Glomerular endothelial cell (primary cell): ENCODE results near the gene HLA-DQB1. TPM values are rescaled to one million over a fixed set of nuclear protein-coding genes. Genes with fewer than 3 reads are reported as not detected.
A peak's percentile ranks its signal among the peaks of the same experiment; 100 is the strongest.
"Not testable (repeated sequence)": the region's sequence is repeated elsewhere in the genome, so short reads cannot be mapped to it uniquely, and the experiment has no call there.

ENCODE experiments used
- DNase-seq: peaks from one replicate; pipeline ENCODE4 v3.0.0-alpha.2; 2011; ENCODE audit warnings: low read depth, low spot score; ENCODE audit errors: extremely low read depth
- total RNA-seq: library from RNA; depleted of rRNA; stranded (reverse); fragments of >200 nt; gene quantifications from 2 replicates; pipeline ENCODE4 v1.2.3, GENCODE V29; 2015

Gene HLA-DQB1
- total RNA-seq, 1 donor from 2014 or later: 1.1 TPM

GRCh38 chr6:32629793-32630192 lies 36.7 kb downstream of the HLA-DQB1 start:
- not testable (repeated sequence) for DNase-seq

DNA sequence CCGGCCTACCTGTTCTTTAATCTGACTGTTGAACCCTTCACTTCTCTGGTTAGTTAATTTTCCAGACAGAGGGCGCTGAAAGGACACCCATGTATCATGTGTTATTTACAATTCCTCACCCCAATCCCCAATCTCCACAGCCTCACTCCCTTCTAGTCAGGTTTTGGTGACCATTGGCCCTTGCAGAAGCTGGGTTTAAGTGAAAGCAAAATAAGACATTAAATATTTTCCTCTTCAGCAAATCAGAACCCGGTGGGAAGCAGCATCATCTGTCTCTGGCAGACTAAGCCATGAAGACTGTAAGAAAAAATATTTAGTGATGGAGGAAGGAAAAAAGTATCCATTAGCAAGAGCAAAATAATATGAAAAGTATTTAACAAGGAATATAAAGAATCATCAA lies 38.6 kb downstream of the HLA-DQB1 start:
- no peak for DNase-seq

- no peak for DNase-seq
Observed at GRCh38 chr6:32627249-32627648, 39.2 kb downstream of the HLA-DQB1 start.

- DNase-seq: no peak
Observed at GRCh38 chr6:32625137-32625536, 41.3 kb downstream of the HLA-DQB1 start.

GRCh38 chr6:32624565-32624964 lies 41.9 kb downstream of the HLA-DQB1 start:
- DNase-seq: no peak

DNA sequence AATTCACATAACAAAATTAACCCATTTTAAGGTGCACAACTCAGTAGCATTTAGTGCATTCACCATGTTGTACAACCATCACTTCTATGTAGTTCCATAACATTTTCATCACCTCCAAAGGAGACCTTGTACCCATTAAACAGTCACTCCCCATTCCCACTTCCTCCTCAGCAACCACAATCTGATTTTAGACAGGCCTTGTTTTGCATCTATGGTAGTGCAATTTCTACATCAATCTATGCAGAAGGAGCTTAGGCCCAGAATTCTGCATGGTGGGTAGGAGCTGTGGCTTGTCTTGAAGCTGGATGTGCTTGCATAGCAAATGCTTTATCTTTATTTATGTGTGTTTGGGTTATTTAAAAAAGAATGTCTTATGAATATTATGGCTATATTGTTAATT lies 42.8 kb downstream of the HLA-DQB1 start:
- DNase-seq: no peak

DNA sequence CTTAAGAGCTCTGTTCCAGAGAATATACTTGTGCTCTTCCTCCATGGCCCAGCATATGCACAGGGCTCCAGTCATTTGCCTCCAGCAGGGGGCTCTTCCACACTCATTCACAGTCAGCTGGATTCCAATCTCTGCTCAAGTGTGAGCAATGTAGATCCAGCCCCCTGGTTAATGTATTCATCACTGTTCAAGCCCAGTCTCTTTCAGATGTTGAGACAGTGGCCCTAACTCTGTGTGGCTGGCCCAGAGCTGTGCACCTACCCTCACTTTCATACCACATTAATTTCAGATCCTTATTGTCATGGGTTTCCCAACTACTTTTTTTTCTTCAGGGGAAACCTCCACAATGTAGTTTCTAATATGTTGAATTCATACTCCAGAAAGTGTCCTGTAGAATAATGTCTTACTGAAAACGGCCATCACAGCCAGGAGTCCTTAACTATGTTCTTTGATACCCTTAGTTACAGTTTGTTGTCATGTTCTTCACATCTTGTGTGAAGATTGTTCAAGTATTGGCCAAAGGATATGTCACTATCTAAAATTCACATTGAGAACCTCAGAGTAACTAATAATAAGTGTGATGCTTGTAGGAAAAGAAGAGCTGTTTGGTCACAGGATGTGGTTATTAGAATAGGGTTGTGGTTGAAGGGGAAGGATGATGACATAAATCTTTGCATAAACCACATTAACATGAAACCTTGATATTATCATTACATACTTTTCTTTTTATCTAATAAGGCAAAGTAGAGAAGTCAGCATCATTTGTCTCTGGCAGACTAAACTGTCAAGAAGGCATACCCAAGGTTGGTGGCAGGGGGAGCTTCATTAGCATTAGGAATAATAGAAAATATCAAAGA lies 43.7 kb downstream of the HLA-DQB1 start:
- DNase-seq: no peak

DNA sequence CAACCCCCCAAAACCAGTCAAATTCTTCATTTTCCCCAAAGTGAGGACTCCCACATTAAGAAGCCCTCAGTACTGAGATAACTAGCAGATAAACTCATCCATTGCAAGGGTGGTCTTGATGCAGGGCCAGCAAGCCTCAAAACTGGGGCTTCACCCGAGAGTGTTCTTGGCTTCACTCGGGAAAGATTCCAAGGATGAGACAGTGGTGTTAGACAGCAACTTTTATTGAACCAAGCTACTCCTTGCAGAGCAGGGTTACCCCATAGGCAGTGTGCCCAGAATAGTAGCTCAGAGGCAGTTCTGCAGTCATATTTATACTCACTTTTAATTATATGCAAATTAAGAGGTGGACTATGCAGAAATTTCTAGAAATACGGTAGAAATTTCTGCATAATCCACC lies 45.1 kb downstream of the HLA-DQB1 start:
- DNase-seq: no peak

GRCh38 chr6:32617751-32618150 lies 48.7 kb downstream of the HLA-DQB1 start:
- DNase-seq: no peak

DNA sequence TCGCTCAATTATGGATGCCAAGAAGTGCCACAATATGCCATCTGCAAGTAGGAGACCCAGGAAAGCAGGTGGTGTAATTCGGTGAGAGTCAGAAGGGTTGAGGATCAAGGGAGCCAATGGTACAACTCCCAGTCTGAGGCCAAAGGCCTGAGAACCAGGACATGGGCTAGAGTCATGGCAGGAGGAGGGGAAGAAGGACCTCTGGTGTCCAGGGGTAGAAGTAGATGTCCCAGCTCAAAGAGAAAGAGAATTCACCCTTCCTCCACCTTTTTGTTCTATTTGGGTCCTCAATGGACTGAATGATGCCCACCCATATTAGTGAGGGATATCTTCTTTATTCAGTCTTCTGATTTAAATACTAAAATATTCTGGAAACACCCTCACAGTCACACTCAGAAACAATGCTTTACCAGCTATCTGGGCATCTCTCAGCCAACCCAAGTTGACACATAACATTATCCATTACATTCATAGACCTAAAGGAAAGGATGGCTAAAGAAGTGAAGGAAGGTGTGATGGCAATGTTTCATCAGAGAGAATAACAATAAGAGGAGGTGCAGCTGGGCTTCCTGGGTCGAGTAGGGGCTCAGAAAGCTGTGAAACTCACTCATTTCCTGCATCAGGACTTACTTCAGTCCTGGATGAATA lies 50.4 kb downstream of the HLA-DQB1 start:
- no peak for DNase-seq

DNA sequence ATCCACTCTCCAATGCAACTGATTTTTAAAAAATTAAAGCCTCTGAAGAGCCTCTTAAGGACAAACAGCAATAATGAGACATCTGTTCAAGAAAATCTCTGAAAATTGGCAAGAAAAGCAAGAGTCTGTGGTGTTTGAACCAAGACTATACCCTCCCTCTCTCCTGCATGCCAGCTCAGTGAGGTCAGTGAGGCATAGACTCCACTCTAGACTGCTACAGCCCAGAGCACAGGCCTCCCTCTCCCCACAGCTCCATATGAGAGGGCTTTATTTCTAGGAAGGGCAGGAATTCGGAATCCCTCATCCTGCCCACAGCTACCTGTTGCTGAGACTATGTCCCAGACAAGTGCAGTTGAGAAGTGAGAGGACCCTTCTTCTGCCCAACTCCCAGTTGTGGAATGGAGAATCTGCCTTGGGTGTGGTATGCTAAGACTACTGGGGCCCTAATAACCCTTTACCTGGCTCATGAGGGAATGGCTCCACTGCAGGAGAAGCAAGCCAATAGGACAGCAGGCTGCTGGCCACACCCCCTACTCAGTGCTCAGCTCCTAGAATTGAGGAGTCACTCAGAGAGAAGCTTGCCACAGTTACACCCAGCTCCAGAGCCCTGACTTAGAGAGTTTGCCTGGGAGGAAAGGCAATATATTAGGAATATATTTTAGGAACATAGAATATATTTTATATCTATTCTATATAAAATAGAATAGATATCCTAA lies 51.9 kb downstream of the HLA-DQB1 start:
- no peak for DNase-seq

DNA sequence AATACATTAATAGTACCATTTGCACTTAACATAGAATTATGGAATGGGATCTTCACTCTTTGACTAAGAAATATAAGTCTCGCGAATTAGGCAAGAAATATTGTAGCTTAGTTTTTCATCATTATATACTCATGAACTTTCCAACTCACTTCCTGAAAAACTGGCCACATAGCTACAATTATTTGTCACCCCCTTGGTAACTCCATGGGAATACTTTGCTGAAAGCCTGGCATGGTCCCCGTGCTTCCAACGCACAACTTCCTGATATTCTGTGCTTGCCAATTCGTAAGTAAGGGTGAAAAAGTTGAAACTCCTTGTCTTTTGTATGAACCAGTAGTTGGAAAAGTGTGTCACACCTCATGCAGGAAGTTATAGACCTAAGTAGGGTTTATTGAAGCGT lies 53.0 kb downstream of the HLA-DQB1 start:
- DNase-seq: no peak

DNA sequence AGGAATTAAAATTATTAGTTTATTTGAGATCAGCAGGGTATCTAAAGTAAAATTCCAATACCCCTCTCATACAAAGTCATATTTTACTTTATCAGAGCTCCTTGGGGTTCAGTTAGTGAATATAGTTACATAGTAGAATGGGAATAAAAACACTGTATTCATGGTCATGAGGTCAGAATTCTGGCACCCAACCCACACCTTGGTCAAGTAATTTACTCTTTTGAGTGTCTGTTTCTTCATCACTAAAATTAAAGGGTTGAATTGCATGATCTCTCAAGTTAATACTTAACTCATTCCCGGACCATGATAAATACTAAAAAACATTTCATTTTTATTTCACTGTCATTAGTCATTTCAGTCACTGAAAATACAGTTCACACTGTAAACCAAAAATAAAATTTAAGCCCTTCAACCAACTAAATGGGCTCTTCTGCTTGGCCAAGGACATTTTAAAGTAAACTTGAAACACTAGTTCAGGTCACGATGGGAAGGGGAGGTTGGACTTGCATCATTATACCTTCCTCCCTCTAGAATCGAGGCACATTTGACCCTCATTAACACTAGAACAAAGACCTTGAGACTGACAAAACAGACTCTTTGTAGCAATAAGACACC lies 55.7 kb downstream of the HLA-DQB1 start:
- no peak for DNase-seq

DNA sequence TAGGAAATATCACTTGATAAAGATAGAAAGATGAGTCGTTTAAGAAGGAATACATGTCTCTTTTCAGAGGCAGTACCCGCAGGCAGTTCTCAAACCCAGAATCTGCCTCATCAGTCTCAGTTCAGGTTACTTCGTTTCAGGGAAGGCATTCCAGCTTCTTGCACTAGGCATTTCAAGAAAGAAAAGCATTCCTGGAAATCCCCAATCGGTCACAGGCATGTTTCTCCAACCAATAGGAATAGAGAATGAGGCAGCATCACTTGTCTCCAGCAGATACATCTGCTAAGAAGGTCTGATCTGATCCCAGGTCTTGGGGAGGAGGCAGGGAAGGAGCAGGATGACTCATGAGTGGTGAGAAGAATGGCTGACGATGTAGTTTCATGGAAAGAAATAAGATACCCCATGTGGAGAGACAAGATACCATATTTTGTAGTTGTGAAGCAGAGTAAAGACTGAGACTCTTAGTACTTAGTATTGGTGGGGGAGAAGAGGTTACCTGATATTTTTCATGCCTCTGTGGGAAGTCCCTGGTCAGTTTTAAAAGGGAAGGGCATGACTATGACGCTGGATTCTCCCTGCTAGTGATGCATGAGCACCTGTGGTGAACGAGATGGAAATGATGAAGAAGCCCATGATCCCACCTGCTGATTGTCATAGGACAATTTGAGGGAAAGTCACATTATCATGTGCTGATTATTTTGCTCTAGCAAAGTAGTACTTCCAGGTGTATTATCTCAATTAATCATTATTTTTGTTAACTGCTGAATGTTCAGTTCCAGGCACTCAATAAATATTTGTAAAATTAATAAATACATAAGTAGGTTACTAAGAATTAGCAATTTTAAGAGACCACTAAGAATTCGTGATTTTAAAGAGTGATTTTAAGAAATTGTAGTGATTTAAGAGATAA lies 56.5 kb downstream of the HLA-DQB1 start:
- peak; percentile 89 for DNase-seq

Other genes starting within 250 kb of the HLA-DQB1 start
- gene HLA-DRA, start 226.8 kb downstream of the HLA-DQB1 start, total RNA-seq: 0.41 TPM in 1 of 2 replicates, not detected in the other
- gene HLA-DRB5, start 136.4 kb downstream of the HLA-DQB1 start, total RNA-seq: 0.70 TPM in 1 of 2 replicates, not detected in the other
- 12.7 and 20.4 TPM in 2 replicates for gene HLA-DRB1, start 76.8 kb downstream of the HLA-DQB1 start, total RNA-seq
- not detected in 2 replicates for gene HLA-DQA1, start 29.3 kb downstream of the HLA-DQB1 start, total RNA-seq
- gene HLA-DQA2, start 74.7 kb upstream of the HLA-DQB1 start, total RNA-seq: not detected in 2 replicates
- gene HLA-DQB2, start 96.9 kb upstream of the HLA-DQB1 start, total RNA-seq: not detected in 2 replicates
- 0.29 and 1.2 TPM in 2 replicates for gene HLA-DOB, start 150.3 kb upstream of the HLA-DQB1 start, total RNA-seq
- 23.2 and 36.1 TPM in 2 replicates for gene TAP2, start 172.1 kb upstream of the HLA-DQB1 start, total RNA-seq
- gene PSMB8, start 177.4 kb upstream of the HLA-DQB1 start, total RNA-seq: 62.9 and 67.0 TPM in 2 replicates
- 75.3 and 106 TPM in 2 replicates for gene TAP1, start 187.0 kb upstream of the HLA-DQB1 start, total RNA-seq
- gene PSMB9, start 187.5 kb upstream of the HLA-DQB1 start, total RNA-seq: 53.8 and 55.1 TPM in 2 replicates